HCT116 (cell line): ENCODE results near the gene KIAA1328. TPM values are rescaled to one million over a fixed set of nuclear protein-coding genes. Genes with fewer than 3 reads are reported as not detected.

Experiments used
- ATAC-seq: fragments of 200-7000 bp; cut with Tn5 transposase; 2 replicates; pipeline ENCODE4 v1.9.1; 2020; ENCODE audit warnings: mild to moderate bottlenecking, moderate library complexity
- BruUV-seq: library from RNA; stranded (reverse); fragments of 400-500 nt; replicated peaks from 2 replicates; lab custom pipeline; 2021; lab: Mats Ljungman, UMichigan
- CTCF ChIA-PET: fragments of 300-600 bp; sonication (Branson Sonifier 250); formaldehyde crosslinking; loops from one replicate; lab custom pipeline; 2021; ENCODE audit warnings: antibody characterized with exemption; lab: Charles Lee
- POLR2A ChIA-PET: fragments of 300-600, 350-600 bp; sonication (Branson Sonifier 250); formaldehyde crosslinking; loops from one replicate; lab custom pipeline; 2021; ENCODE audit warnings: antibody characterized with exemption; lab: Charles Lee
- RAD21 ChIA-PET, 2 experiments: fragments of 300-600 bp; sonication (Branson Sonifier 250); formaldehyde crosslinking; loops; one replicate each; lab custom pipeline; 2023; ENCODE audit warnings: low total read pairs in 2 of 2; ENCODE audit not compliant: uncharacterized antibody in 2 of 2, unreplicated experiment in 2 of 2, low non-redundant PET in 1 of 2; lab: Charles Lee
- DNase-seq: peaks from one replicate; pipeline ENCODE4 v3.0.0-alpha.2; 2010; ENCODE audit warnings: low read depth, low spot score
- H2AFZ ChIP-seq: fragments of 200-600 bp; shearing (Covaris generic), sonication (generic); 2 replicates; pipeline ENCODE4 v1.6.1; 2017; ENCODE audit warnings: low read depth, mixed run types, mixed read lengths, antibody characterized with exemption, low read length; ENCODE audit not compliant: poor library complexity, severe bottlenecking
- H3K27ac ChIP-seq: 2 replicates; pipeline ENCODE4 v1.5.1; 2012; ENCODE audit warnings: low read depth, low read length
- H3K27me3 ChIP-seq: fragments of 200-600 bp; sonication (generic); 2 replicates; pipeline ENCODE4 v1.6.1; 2016; ENCODE audit warnings: mixed run types, low read length, mixed read lengths; ENCODE audit not compliant: insufficient read depth
- H3K36me3 ChIP-seq, 2 experiments: fragments of 200-500 bp in 1 of 2; fragments of 200-600 bp in 1 of 2; sonication (Bioruptor generic) in 1 of 2; sonication (generic) in 1 of 2; 2 replicates each; pipeline versions ENCODE4 v1.5.1 to v1.6.1; 2014 to 2016; ENCODE audit warnings: low read length in 2 of 2, inconsistent platforms in 1 of 2, mixed read lengths in 1 of 2, mixed run types in 1 of 2; ENCODE audit not compliant: insufficient read depth in 2 of 2, control insufficient read depth in 1 of 2
- H3K4me1 ChIP-seq, 2 experiments: fragments of 200-600 bp in 1 of 2; sonication (generic) in 1 of 2; 2 replicates each; pipeline versions ENCODE4 v1.5.1 to v1.6.1; 2012 to 2017; ENCODE audit warnings: low read length in 2 of 2, inconsistent platforms in 1 of 2, mild to moderate bottlenecking in 1 of 2, mixed read lengths in 1 of 2, mixed run types in 1 of 2, moderate library complexity in 1 of 2; ENCODE audit not compliant: insufficient read depth in 2 of 2, control insufficient read depth in 1 of 2
- H3K4me2 ChIP-seq: fragments of 200-600 bp; sonication (generic); 2 replicates; pipeline ENCODE4 v1.6.1; 2017; ENCODE audit warnings: mixed run types, low read length, mixed read lengths
- H3K4me3 ChIP-seq, 2 experiments: fragments of 200-600 bp in 1 of 2; sonication (generic) in 1 of 2; replicated peaks in 1 of 2; 2 replicates each; pipeline ENCODE4 v1.5.1; 2011 to 2016; ENCODE audit warnings: low read length in 2 of 2, control low read depth in 1 of 2, low read depth in 1 of 2, mild to moderate bottlenecking in 1 of 2, mixed read lengths in 1 of 2, mixed run types in 1 of 2
- H3K79me2 ChIP-seq: fragments of 200-600 bp; sonication (generic); 2 replicates; pipeline ENCODE4 v1.6.1; 2017; ENCODE audit warnings: mild to moderate bottlenecking, mixed run types, low read length, moderate library complexity, mixed read lengths; ENCODE audit not compliant: insufficient read depth
- H3K9ac ChIP-seq: fragments of 200-600 bp; sonication (generic); 2 replicates; pipeline ENCODE4 v1.6.1; 2016; ENCODE audit warnings: low read length, mixed read lengths
- H3K9me2 ChIP-seq: fragments of 200-600 bp; sonication (generic), shearing (Covaris generic); 2 replicates; pipeline ENCODE4 v1.6.1; 2017; ENCODE audit warnings: mixed run types, mild to moderate bottlenecking, moderate library complexity; ENCODE audit not compliant: insufficient read depth
- H3K9me3 ChIP-seq, 2 experiments: fragments of 200-500 bp in 1 of 2; fragments of 200-600 bp in 1 of 2; sonication (Bioruptor generic) in 1 of 2; sonication (generic) in 1 of 2; 2 replicates each; pipeline ENCODE4 v1.6.1; 2014 to 2017; ENCODE audit warnings: low read length in 2 of 2, mixed read lengths in 2 of 2, inconsistent platforms in 1 of 2, low read depth in 1 of 2, mild to moderate bottlenecking in 1 of 2, mixed run types in 1 of 2, moderate library complexity in 1 of 2; ENCODE audit not compliant: control insufficient read depth in 1 of 2, insufficient read depth in 1 of 2
- H4K20me1 ChIP-seq: fragments of 200-600 bp; sonication (generic), shearing (Covaris generic); 2 replicates; pipeline ENCODE4 v1.6.1; 2017; ENCODE audit warnings: mixed run types, mild to moderate bottlenecking, moderate library complexity; ENCODE audit not compliant: insufficient read depth
- CBX3 ChIP-seq: IDR thresholded peaks from 2 replicates; pipeline ENCODE4 v1.6.1; 2012; ENCODE audit warnings: low read depth
- CEBPB ChIP-seq: IDR thresholded peaks from 2 replicates; pipeline ENCODE4 v1.6.1; 2012; ENCODE audit warnings: low read depth
- EZH2 ChIP-seq: fragments of 200-600 bp; sonication (generic); IDR thresholded peaks from 2 replicates; pipeline ENCODE4 v1.6.1; 2017; ENCODE audit warnings: antibody characterized with exemption, mixed run types
- EZH2phosphoT487 ChIP-seq: fragments of 200-600 bp; IDR thresholded peaks from 2 replicates; pipeline ENCODE4 v1.6.1; 2018; ENCODE audit warnings: antibody characterized with exemption, borderline replicate concordance
- FOSL1 ChIP-seq: IDR thresholded peaks from 2 replicates; pipeline ENCODE4 v1.6.1; 2012; ENCODE audit warnings: low read depth
- POLR2A ChIP-seq: IDR thresholded peaks from 2 replicates; pipeline ENCODE4 v1.7.0; 2011; ENCODE audit warnings: borderline replicate concordance; ENCODE audit not compliant: insufficient read depth, insufficient read length; ENCODE audit errors: extremely low read depth
- POLR2AphosphoS5 ChIP-seq: IDR thresholded peaks from 2 replicates; pipeline ENCODE4 v1.6.1; 2011; ENCODE audit warnings: mild to moderate bottlenecking, low read depth, low read length, moderate library complexity
- RAD21 ChIP-seq: IDR thresholded peaks from 2 replicates; pipeline ENCODE4 v1.6.1; 2012; ENCODE audit warnings: low read depth, mild to moderate bottlenecking
- SIN3A ChIP-seq: IDR thresholded peaks from 2 replicates; pipeline ENCODE4 v1.6.1; 2012; ENCODE audit warnings: low read depth
- TCF7L2 ChIP-seq: IDR thresholded peaks from 2 replicates; pipeline ENCODE4 v1.7.0; 2011; ENCODE audit warnings: borderline replicate concordance, inconsistent platforms; ENCODE audit not compliant: insufficient read depth, insufficient read length; ENCODE audit errors: extremely low read depth
- ZFX ChIP-seq: fragments of 450-650 bp; IDR thresholded peaks from 2 replicates; pipeline ENCODE4 v1.6.1; 2017
- intact Hi-C: fragments of 100-400 bp; cut with micrococcal nuclease; formaldehyde crosslinking; loops from 2 replicates; pipeline ENCODE4 v1.10.0; 2022
- total RNA-seq: library from RNA; stranded (reverse); gene quantifications from one replicate; pipeline ENCODE4 v1.2.1, GENCODE V29; 2021; ENCODE audit not compliant: unreplicated experiment
- TF ChIP-seq, protein P1 (sequence below): IDR thresholded peaks from 2 replicates; pipeline ENCODE4 v1.6.1; 2012
- TF ChIP-seq, protein P2 (sequence below): IDR thresholded peaks from 2 replicates; pipeline ENCODE4 v1.6.1; 2012
- TF ChIP-seq, protein P3 (sequence below), 3 experiments: fragments of 200-600 bp in 1 of 3; sonication (generic) in 1 of 3; IDR thresholded peaks in 2 of 3; conservative IDR thresholded peaks in 1 of 3; 2 replicates each; pipeline ENCODE4 v1.5.1; 2012 to 2017; ENCODE audit warnings: low read depth in 2 of 3, low read length in 2 of 3, antibody characterized with exemption in 1 of 3, borderline replicate concordance in 1 of 3, control low read depth in 1 of 3, mild to moderate bottlenecking in 1 of 3, mixed read lengths in 1 of 3, mixed run types in 1 of 3, moderate library complexity in 1 of 3; ENCODE audit not compliant: insufficient read depth in 1 of 3

The KIAA1328 gene
- total RNA-seq, 1 experiment from 2014 or later = 5.2 TPM

DNA sequence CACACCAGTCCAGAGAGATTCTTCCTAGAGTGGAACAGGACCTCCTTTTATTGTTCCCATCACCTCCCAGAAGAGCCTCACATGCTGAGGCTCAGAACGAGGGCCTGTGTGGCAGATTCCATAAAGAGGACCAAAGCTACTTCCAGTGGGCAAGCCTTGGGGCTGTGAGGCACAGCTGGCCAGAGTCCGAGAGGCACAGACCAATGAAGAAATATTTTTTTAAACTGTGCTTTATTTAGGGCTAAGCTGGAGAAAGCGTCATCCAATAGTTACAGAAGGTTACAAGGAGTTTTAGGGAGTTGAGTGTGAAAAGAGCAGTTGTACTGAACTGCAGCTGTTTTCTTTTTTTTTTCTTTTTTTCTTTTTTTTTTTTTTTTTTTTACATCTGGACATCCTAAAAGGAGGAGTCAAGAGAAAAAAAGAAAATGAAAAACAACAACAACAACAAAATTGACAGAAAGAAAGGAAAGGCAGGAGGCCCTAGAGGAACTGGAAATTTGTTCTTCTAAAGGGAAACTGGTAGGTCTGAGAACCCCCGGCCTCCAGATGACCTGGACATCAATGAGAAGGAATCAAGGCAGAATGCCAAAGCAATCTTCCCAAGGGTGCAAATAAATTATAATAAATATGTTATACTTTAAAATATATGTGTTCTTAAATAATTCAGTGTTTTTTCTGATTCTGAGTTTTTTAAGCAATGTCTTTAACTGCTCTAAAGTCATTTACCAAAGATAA, 414.1 kb downstream of the KIAA1328 start:
- no peaks in the 10 kb centered on the region for H4K20me1 ChIP-seq
- no peak for DNase-seq
- POLR2A ChIA-PET = no interaction called here
- BruUV-seq = no TSS peak
- no peak overlapping the region for H3K4me2 ChIP-seq
- TF ChIP-seq TCF7L2 = no peak
- no peak for TF ChIP-seq EZH2
- TF ChIP-seq POLR2AphosphoS5 = no peak
- no peak for TF ChIP-seq EZH2phosphoT487
- TF ChIP-seq FOSL1 = no peak
- no peak for TF ChIP-seq POLR2A
- no peak for TF ChIP-seq CEBPB
- TF ChIP-seq, protein P1, sequence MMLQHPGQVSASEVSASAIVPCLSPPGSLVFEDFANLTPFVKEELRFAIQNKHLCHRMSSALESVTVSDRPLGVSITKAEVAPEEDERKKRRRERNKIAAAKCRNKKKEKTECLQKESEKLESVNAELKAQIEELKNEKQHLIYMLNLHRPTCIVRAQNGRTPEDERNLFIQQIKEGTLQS = no peak
- TF ChIP-seq RAD21 = no peak
- TF ChIP-seq, protein P2, sequence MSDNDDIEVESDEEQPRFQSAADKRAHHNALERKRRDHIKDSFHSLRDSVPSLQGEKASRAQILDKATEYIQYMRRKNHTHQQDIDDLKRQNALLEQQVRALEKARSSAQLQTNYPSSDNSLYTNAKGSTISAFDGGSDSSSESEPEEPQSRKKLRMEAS = no peak
- TF ChIP-seq ZFX = no peak
- TF ChIP-seq, protein P3, sequence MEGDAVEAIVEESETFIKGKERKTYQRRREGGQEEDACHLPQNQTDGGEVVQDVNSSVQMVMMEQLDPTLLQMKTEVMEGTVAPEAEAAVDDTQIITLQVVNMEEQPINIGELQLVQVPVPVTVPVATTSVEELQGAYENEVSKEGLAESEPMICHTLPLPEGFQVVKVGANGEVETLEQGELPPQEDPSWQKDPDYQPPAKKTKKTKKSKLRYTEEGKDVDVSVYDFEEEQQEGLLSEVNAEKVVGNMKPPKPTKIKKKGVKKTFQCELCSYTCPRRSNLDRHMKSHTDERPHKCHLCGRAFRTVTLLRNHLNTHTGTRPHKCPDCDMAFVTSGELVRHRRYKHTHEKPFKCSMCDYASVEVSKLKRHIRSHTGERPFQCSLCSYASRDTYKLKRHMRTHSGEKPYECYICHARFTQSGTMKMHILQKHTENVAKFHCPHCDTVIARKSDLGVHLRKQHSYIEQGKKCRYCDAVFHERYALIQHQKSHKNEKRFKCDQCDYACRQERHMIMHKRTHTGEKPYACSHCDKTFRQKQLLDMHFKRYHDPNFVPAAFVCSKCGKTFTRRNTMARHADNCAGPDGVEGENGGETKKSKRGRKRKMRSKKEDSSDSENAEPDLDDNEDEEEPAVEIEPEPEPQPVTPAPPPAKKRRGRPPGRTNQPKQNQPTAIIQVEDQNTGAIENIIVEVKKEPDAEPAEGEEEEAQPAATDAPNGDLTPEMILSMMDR (IDR thresholded peaks at IDR 0.05 in 2 of 3, conservative IDR thresholded peaks at IDR 0.05 in 1 of 3; ENCODE audit: borderline replicate concordance in 1 of 3, insufficient read depth in 1 of 3, low read depth in 2 of 3, low read length in 2 of 3) = no peak
- TF ChIP-seq SIN3A = no peak
- no peak for TF ChIP-seq CBX3
- TF ChIP-seq, all 23 proteins: peak for 0
- ATAC-seq = no peak
- Histone ChIP-seq H3K4me3 (no peak overlapping the region), H3K9me3 (no peaks in the 10 kb centered on the region), H3K36me3 (no peaks in the 10 kb centered on the region), H2AFZ (no peak overlapping the region), H3K27ac (no peak overlapping the region), H3K27me3 (no peaks in the 10 kb centered on the region), H3K9me2 (no peaks in the 10 kb centered on the region), H3K9ac (no peak overlapping the region), H3K79me2 (no peaks in the 10 kb centered on the region), H3K4me1 (no peaks in the 10 kb centered on the region)
- ChIA-PET RAD21 (interaction anchor here in 1 of 2 experiments (0.7 kb wide), 1 partner anchor 346 kb away, joined by 3 read pairs; no protein-coding TSS in a partner anchor), CTCF (no interaction called here)
- intact Hi-C loops = no loop called here
